HG02938 (cell line): Measurements from ENCODE around the gene FBXL2.
"Not testable (repeated sequence)": the region's sequence is repeated elsewhere in the genome, so short reads cannot be mapped to it uniquely, and the experiment has no call there.

Experiments used
- ATAC-seq: cut with Tn5 transposase; IDR thresholded peaks from one replicate; pipeline ENCODE4 v1.9.1; 2021; ENCODE audit warnings: mild to moderate bottlenecking, moderate library complexity; ENCODE audit not compliant: unreplicated experiment

FBXL2 gene

DNA sequence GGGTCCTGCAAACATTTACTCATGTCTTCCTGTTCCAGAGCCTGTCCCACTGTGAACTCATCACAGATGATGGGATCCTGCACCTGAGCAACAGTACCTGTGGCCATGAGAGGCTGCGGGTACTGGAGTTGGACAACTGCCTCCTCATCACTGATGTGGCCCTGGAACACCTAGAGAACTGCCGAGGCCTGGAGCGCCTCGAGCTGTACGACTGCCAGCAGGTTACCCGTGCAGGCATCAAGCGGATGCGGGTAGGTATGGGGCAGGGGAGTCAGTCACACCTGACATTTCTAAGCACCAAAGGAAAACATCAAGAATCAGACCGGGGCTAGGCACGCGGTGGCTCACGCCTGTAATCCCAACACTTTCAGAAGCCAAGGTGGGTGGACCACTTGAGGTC is 106.7 kb downstream of the FBXL2 start:
- no peak for ATAC-seq

DNA sequence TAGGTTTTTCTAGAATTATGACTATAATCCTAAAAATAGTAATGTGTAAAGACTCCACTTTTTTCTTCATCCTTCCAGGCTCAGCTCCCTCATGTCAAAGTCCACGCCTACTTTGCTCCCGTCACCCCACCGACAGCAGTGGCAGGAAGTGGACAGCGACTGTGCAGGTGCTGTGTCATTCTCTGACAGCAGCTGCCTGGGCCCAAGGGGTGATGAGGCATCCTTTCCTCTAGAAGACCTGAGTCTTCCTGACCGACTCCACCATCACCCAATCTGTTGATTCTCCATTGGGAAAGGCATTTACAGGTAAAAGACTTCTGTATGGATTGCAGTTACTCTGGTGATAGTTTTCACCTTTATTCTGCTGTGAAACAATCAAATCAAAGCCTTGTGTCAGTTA is 108.2 kb downstream of the FBXL2 start:
- no peak for ATAC-seq

DNA sequence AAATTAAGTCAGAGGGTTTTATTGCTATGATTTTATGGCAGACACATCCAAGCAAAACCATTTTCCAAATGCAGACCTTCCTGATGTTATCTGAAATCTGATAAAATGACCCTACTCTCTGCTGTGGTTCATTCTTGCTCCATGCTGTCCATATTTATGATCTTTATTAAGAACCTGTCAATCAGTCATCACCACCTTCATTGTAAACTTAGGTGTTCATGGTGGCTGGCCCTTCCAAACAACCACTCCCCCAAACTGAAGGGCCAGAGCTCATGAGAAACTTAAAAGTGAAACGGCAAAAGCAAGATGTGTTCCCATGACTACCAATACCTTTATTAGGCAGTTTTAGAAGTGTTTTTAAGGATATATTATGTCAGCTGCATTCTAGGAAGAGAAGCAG is 109.4 kb downstream of the FBXL2 start:
- no peak for ATAC-seq

DNA sequence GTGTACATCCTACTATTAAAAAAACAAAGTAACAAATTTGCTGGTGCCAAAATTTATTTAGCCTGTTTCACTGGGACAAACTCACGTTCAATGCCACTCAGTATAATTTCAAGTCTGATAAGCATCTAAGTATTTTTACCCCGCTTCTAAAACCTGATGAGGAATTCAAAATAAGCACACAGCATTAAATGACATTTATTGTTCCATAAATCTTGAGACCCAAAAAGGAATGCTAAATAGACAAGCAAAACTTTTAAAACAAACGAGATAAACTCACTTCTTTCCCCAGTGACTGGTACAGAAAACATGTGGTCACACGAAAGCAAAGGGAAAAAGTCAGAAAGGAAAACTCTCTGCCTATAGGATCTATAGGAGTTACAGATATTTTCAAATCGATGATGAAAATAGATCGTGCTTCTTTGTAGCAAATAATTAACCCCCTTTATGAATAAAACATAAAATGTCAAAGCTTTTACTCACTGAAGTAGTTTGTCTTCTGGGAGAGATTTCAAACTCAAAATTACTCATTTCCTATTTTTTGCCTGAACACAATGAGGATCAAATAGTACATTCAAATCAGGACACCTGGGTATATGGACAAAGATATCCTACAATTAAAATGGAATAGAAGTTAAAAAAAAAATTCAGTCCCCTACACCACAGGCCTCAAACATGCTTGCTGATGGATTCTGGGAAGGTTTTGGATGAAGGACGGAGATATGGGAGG is 111.3 kb downstream of the FBXL2 start:
- ATAC-seq: no peak

DNA sequence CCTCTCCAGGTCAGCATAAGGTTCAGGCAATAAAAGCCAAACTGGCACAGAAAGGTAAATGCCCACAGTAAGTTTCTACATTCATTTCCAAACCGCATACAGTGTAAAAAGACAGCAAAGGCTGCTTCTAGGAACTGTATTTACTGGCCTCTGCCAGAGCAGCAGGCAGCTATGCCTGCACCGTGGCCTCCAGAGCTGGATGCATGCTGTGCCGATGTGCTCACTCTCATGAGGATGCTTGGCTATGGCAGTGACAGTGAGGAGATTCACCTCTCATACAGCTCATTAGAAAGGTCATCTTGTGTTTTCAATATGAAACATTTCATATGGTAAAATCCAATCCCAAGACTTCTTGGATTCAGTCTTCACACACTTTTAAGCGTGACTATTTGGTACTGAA is 112.7 kb downstream of the FBXL2 start:
- ATAC-seq: no peak

DNA sequence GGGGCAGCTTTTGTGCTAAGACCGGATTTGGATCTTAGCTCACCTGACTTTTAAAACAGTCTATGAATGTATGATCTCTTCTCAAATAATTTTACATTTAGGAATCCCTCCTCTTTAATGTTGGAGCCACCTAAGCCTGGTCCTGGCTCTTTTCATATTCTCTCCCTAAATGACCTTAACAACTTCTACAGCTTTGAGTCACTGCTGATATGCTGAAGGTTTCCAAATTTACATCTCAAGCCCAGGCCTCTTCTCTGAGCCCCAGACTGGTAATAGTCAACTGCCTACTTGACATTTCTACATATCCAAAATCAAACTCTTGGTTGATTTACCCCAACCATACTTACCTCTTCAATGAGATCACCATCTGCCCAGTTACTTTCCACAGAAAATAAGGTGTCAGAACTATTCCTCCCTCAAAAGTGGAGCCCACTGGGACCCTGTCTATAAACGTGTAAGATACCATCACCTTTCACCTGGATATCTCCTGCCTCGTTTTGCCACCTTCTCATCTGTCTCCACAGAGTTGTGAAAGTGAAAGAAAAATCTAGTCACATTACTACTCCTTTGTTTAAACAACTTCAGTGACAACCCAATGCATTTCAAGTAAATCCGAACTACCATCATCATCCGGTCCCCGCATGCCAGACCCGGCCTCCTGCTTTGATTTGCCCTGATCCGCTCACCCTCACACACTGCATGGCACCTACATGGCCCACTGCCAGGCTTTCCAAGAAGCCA is 114.2 kb downstream of the FBXL2 start:
- ATAC-seq: no peak

DNA sequence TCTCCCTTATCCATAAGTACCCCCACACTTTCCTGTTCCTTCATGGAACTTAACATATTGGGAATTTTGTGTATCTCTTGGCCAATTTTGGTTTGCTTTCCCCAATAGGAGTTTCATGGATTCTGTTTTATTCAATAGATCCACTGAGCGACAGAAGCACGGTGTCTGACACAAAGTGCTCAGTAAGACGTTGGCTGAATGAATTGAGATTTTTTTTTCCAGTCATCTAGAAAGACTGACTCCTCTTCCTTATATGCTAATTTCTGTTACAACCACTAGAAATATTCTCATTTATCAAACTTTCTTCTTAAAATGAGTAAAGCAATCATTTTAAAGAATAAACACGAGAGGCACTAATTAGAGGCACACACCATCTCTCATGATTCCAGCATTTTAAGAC is 114.9 kb downstream of the FBXL2 start:
- ATAC-seq: no peak

DNA sequence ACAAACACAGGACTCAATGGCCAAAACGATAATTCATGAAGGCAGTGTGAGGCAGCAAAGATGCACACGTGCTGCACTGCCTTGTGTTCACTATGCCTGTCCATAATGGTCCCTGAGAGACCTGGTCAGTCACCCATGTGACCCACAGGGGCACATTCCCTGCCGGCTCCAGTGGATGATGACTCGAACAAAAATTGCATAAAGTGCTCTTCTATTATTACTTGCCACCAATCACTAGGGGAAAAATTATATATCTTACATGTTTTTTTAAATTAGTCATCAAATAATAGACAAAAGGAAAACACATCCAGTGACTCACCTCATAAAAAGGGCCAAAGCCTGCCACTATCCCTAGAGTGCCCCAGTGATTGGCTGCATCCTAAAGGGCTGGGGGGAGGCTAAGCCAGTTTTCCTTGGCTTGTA is 115.5 kb downstream of the FBXL2 start:
- ATAC-seq: no peak

DNA sequence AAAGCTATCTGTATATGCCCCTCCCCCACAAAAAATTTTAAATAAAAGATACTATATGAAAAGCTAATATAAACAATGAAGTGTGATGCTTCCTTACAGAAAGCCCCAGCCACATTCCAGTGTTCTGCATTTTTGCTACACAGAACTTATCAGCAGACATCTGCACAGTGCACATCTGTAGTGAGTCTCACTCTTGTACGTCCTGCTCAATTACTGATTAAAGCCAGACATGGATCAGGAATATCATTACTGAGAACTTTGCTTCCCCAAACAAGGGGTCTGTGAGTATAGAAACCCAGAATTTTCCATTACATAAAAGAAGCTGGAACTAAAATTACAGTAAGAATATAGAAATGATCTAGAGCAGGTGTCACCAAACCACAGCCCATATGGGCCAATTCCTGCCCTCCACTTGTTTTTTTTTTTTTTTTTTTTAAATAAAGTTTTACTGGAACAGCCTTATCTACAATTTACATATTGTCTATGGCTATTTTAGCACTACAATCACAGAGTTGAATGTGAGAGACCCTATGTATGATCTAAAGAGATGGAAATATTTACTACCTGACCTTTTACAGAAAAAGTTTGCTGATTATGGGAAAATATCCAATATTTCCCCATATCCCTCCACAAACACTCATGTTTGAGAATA is 117.3 kb downstream of the FBXL2 start:
- ATAC-seq: no peak

DNA sequence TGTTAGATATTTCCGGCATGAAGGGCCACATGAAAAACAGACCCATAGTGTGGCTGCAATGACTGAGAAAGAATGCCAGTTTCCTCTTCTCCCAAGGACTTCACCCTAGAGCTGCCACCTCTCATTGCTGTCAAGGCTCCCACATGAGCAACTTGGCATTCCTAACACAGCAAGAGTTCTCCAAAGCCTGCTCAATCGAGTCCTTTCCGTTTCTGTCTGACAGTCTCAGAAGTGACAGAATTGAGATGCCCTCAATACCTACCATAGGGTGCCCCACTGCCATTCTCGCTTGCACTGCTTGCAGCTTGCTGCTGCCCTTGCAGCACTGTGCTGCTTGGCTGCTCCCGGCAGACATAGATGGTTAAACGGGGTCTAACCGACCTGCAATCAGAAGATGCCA is 118.7 kb downstream of the FBXL2 start:
- no peak for ATAC-seq

DNA sequence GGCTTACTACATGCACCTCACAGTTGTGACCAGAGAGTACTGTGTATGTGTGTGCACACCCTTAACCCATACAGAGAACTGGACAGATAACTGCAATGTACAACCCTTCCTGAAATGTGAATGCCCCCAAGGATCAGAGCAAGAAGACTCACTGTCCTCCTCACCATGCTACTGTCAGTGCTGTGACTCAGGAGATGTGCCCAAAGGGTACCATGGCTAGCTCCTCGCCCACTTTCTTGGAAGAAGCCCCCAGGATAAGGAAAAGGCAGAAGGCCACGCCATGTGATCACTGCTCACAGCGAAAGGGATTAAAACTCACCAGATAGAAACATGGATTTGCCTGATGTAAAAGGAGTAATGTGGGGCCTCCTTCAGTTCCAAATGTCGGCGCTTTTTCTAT is 121.2 kb downstream of the FBXL2 start:
- no peak for ATAC-seq

DNA sequence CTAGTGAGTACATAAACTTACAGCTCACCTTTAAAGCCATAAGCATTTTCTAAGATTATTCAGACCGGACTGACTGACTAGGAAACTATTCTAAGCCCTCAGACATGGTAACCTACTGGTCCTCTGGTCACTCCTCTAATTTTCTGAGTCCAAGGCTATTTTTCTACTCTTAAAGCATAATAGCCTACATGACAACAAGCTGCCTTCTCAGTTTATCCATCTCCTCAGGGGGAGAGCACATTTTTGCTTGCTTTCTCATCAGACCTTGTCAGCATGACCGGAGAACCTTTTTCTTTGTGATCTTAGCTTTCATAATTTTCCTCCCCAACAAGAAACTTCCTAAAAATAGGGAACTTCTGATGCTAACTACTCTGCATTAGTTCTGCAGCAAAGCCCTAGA is 124.5 kb downstream of the FBXL2 start:
- ATAC-seq: no peak

DNA sequence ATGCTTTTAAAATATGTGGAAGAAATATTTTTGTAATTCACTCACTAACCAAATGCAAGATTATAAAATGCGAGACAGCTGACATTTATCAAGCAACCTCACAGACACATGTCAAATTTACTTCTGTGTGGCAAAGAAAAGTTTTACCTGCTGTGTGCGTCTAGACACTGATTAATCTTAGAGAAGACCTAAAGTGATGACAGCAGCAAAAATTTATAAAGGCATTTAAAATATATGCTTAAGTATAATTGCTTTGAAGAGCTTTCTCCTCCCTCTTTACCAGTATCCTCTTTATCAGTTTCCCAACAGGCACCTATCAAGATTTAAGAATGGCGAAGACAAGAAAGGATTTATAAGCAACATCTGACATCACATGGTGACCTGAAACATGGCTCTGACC is 125.7 kb downstream of the FBXL2 start:
- ATAC-seq: no peak

DNA sequence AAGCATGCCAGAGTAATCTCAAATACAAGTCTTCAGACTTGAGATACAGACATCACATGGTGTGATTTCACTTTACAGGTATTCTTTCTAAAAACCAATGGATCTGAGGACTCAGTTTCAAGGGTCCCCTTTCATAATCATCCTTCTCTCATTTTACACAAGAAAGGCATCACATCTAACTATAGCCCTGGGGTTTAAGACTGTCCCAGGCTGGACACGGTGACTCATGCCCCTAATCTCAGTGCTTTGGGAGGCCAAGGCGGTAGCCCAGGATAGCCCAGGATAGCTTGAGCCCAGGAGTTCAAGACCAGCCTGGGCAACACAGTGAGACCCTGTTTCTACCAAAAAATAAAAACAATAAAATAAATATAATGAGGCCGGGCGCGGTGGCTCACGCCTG is 126.5 kb downstream of the FBXL2 start:
- ATAC-seq: no peak

DNA sequence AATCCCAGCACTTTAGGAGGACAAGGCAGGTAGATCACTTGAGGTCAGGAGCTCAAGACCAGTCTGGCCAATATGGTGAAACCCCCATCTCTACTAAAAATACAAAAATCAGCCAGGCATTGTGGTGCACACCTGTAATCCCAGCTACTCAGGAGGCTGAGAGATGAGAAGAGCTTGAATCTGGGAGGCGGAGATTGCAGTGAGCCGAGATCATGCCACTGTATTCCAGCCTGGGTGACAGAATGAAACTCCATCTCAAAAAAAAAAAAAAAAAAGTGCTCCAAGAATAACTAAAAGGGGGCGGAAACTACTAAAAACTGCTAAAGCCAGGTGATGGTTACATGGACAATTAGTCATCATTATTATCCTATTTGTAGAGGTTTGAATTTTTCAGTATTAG is 133.6 kb downstream of the FBXL2 start:
- ATAC-seq: not testable (repeated sequence)

DNA sequence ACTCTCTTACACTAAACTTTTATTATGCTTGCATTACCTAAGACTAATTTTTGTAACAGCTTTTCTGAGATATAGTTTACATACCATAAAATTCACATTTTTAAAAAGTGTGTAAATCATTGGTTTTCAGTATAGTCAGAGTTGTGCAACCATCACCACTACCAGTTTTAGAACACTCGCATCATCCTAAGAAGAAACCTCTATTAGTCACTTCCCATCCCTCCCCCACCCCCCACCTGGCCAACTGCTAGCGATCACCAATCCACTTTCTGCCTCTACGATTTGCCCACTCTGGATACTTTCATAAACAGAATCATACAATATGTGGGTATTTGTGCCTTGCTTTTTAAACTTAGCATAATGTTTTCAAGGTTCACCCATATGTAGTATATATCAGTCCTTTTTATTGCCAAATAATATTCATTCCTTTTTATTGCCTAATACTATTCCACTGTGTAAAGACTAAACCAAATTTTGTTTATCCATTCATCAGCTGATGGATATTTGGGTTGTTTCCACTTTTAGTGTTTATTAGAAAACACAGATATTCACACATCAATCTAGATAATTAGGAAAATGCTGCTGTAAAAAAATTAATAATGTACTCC is 139.9 kb downstream of the FBXL2 start:
- no peak for ATAC-seq

DNA sequence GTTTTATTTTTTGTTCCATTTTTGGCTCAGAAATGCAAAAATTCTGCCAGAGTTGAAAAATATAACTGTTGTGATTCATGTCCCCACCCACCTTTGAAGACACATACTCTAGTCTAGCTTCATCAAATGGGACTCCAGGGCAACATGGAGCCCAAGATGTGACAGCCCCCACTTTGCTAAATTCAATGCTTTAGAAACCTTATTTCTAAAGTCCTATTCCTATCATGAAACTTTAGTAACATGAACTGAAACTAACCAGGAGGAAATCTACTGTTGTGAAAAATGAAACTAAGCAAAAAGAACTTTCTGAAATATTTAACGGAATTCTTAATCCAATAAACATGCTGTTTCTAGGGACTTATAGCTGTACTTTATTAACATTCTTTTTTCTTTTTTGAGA is 142.7 kb downstream of the FBXL2 start:
- no peak for ATAC-seq

DNA sequence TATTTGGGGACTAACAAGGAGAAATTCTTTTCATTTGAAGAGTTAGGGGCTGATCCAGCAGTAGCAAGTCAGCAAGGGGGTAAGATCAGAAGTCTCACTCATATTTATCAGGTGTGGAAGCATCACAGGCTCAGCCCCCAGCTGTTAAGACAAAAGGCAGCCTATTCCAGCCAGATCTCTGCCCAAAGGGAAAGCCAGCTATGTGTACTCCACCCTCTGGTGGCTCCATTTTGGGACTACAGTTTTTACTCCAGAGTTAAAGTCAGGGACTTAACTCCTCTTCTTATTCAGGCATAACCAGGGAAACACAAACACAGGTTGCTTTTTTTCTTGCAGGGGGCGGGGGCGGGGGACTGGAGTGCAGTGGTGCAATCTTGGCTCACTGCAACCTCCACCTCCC is 143.7 kb downstream of the FBXL2 start:
- no peak for ATAC-seq

DNA sequence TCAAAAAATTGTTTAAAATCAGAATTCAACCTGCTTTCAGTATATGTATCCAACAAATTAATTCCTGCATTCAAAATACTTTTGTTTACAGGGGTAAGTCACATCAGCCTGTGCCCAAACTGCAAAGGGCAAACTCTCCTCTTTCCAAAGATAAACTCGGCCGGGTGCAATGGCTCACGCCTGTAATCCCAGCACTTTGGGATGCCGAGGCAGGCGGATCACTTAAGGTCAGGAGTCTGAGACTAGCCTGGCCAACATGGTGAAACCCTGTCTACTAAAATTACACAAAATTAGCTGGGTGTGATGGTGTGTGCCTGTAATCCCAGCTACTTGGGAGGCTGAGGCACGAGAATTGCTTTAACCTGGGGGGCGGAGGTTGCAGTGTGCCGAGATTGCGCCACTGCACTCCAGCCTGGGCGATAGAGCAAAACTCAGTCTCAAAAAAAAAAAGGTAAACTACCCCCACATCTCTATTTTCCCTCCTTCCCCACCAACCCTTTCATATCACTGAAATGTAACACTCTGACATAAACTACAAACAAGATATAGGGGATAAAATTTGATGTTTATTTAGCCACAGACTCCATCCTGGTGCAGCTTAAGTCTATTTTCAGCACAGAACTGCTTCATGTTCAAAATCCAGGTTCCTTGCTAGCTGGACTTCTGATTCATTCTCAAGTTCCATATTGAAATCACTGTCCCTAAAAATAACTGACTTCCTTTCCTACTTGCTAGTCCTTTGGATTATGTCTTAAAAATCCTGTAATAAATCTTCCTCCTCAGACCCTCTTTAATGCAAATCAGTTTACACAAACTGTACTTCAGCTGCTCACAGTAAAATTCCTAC is 147.6 kb downstream of the FBXL2 start:
- no peak for ATAC-seq

DNA sequence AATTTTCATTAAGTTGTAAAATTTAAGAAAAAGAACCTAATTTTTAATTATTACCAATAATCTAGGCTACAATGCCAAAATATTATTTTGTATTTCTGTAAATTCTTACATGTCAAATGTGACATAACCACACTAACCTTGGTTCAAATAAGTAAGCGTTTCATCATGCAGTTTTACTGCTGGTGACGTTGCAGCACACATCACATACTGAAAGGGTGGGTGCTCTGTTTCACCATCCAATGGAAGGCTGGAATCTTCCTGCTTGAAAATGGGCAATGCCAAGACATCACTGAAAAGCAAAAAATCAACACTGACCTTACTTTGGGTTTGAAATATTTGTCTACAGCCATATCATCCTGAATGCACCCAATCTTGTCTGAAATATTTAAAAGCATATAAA is 148.2 kb downstream of the FBXL2 start:
- no peak for ATAC-seq

DNA sequence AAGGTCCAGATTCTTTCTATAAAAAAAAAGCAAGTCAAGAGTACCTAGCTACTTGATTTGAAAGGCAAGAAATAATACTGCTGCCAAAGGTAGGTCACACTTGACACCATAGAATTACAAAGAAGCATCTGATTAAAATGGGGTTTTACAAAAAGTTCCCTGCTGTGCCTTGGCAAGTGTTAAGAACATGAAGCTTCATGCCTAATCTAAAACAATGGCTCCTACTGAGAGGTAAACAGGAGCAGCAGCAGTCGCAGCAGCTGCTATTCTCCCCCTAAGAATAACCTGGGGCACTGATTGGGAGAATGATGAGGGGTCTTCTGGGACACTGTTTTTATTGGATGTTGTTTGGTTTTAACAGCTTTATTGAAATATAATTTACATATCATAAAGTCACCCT is 148.8 kb downstream of the FBXL2 start:
- no peak for ATAC-seq
